IgD-negative memory B cell (primary cell): ENCODE measurements around the gene EBF3. TPM values are rescaled to one million over a fixed set of nuclear protein-coding genes. Genes with fewer than 3 reads are reported as not detected.

Source experiments
- H3K27ac Mint-ChIP-seq, 3 donors: one replicate each; pipeline ENCODE4 v1.8.0; 2020 to 2022; ENCODE audit warnings: mild to moderate bottlenecking in 3 of 3, mixed read lengths in 3 of 3, moderate library complexity in 1 of 3
- H3K27me3 Mint-ChIP-seq: one replicate; pipeline ENCODE4 v1.8.0; 2021; ENCODE audit warnings: mixed read lengths
- H3K36me3 Mint-ChIP-seq: one replicate; pipeline ENCODE4 v1.8.0; 2020; ENCODE audit warnings: mild to moderate bottlenecking, mixed read lengths
- H3K4me1 Mint-ChIP-seq, 3 donors: one replicate each; pipeline ENCODE4 v1.8.0; 2020 to 2022; ENCODE audit warnings: mixed read lengths in 3 of 3, mild to moderate bottlenecking in 1 of 3
- H3K4me3 Mint-ChIP-seq, 4 donors: one replicate each; pipeline ENCODE4 v1.8.0; 2020 to 2022; ENCODE audit warnings: mild to moderate bottlenecking in 4 of 4, mixed read lengths in 4 of 4, moderate library complexity in 3 of 4
- H3K9me3 Mint-ChIP-seq, 3 donors: one replicate each; pipeline ENCODE4 v1.8.0; 2020 to 2021; ENCODE audit warnings: mixed read lengths in 3 of 3, mild to moderate bottlenecking in 1 of 3
- polyA plus RNA-seq: library from polyadenylated mRNA; unstranded; fragments of 300-500 nt; fragmentation: Illumina TruSeq; gene quantifications from one replicate; pipeline ENCODE4 v1.2.3, GENCODE V29; 2021

EBF3 gene
- polyA plus RNA-seq, 1 donor from 2014 or later = not detected

DNA sequence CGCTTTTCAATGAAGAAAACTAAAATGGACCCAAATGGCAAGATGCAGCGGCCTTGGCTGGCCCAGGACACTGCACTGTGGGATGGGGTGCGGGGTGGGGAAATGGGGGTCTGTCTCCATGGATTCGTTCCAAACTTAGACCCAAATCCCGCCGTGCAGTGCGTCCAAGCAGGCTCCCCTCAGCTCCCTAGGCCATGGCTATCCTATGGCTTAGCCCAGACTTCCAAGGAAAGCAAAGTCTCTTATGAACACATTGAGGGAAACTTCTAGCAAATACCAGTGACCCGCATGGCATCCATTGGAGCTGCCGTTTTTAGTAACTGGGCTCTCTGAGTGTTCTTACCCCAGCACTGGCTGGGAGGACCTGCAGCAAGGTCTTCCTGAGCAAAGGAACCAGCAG, 122.5 kb downstream of the EBF3 start:
- Mint-ChIP-seq H3K27me3 (no peaks in the 10 kb centered on the region), H3K4me1 (no peaks in the 10 kb centered on the region), H3K36me3 (peaks cover 1% of the 10 kb centered on the region), H3K27ac (no peak overlapping the region), H3K4me3 (no peak overlapping the region), H3K9me3 (no peaks in the 10 kb centered on the region)

DNA sequence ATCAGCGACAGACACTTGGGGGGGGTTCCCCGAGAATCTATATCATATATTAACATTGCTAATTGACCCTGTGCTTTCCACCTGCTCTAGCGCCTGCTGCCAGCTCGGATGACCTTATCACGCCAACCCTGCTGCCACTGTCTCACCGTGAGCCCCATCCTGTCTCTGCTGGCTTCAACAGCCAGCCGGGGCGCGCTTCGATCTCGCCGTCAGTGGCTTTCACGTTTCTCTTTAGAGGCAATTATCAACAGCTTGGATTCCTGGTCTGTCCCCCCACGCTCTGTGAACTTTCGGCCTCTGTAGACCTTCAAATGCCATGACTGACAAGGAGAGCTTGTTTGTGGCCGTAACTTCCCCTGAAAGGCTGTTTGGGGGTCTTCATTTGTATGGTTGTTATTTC, 123.0 kb downstream of the EBF3 start:
- no peaks in the 10 kb centered on the region for H3K27me3 Mint-ChIP-seq
- no peaks in the 10 kb centered on the region for H3K4me1 Mint-ChIP-seq
- H3K4me3 Mint-ChIP-seq = no peak overlapping the region
- no peaks in the 10 kb centered on the region for H3K9me3 Mint-ChIP-seq
- H3K27ac Mint-ChIP-seq = no peak overlapping the region
- H3K36me3 Mint-ChIP-seq = peaks cover 1% of the 10 kb centered on the region

DNA sequence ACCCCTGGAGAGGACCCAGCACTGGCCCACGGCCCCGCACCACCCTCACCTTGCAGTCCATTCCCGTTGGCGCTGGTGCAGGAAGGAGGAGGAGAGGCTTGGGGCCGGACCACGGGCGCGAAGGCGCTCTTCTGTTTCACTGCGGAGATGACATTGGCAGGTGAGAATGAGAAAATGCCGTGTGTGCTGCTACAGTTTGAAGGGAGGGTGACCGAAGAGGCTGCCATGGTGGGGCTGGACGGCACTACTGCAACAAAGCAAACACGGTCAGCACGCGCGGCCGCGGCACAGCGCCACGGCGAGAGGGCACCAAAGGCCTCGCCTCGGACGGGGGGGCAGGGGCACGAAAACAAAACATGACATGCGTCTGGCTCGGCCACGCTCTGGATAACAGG, 123.9 kb downstream of the EBF3 start:
- Mint-ChIP-seq H3K27me3 (no peaks in the 10 kb centered on the region), H3K4me1 (no peaks in the 10 kb centered on the region), H3K9me3 (no peaks in the 10 kb centered on the region), H3K4me3 (no peak overlapping the region), H3K27ac (no peak overlapping the region), H3K36me3 (peaks cover 1% of the 10 kb centered on the region)

DNA sequence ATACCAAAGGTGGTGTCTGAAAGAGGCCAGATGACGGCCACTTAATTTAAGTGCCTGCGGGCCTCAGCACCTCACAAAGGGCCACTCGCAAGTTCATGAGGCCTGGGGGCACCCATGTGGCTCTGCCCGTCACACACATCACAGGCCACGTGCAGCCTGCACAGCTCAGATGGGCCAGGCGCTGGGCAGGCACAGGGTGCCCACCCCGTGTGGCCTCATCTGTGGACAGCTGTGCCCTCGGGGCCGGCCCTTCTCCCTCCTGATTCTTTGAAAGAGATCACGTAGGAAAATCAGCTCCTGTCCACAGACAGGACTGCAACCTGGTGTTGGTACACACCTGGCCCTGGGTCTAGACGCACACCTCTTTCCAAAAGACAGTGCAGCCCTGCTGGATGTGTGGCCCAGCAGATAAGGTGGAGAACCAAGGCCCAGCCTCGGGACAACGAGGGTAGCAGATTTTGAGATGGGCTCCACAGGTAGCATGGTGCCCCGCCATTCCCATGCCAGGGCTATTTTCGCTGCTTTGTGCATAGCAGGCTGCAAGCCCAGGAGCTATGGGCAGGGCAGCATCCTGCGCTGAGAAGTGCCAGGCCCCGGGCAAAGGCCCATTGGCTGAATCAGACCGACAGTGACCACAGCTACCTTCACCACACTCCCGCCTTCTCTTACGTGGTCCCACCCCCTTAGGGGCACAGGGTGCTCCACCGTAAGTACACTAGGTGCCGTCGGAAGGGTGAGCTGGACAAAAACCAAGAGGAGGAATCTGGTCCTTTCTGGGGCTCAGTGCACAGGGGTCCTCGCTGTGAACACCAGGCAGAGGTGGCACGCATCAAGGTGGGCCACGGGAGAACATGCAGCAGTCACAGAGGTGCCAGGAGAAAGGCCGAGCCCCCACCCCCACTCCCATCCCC, 124.5 kb downstream of the EBF3 start:
- Mint-ChIP-seq H3K4me1 (no peaks in the 10 kb centered on the region), H3K4me3 (no peak overlapping the region), H3K27ac (no peak overlapping the region), H3K36me3 (peaks cover 1% of the 10 kb centered on the region), H3K9me3 (no peaks in the 10 kb centered on the region), H3K27me3 (no peaks in the 10 kb centered on the region)

DNA sequence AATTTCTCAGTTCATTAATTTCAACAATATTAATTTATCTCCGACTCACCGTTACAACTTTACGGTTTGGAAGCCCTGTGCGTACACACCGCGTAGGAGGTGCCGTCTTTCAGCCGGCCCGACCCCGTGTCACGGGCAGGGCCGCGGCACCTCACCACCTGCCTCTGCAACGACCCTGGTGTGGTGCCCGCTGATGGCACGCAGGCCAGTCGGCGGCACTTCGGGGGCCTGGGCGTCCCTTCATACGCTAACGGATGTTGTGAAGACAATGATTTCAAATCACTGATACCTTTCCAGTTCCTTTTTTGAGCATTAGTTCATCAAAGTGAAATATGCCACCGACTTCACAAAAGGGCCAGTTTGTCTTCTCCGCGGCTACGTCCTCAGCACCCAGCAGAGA, 125.3 kb downstream of the EBF3 start:
- Mint-ChIP-seq H3K27ac (no peak overlapping the region), H3K4me1 (no peaks in the 10 kb centered on the region), H3K4me3 (no peak overlapping the region), H3K36me3 (peaks cover 1% of the 10 kb centered on the region), H3K27me3 (no peaks in the 10 kb centered on the region), H3K9me3 (no peaks in the 10 kb centered on the region)

DNA sequence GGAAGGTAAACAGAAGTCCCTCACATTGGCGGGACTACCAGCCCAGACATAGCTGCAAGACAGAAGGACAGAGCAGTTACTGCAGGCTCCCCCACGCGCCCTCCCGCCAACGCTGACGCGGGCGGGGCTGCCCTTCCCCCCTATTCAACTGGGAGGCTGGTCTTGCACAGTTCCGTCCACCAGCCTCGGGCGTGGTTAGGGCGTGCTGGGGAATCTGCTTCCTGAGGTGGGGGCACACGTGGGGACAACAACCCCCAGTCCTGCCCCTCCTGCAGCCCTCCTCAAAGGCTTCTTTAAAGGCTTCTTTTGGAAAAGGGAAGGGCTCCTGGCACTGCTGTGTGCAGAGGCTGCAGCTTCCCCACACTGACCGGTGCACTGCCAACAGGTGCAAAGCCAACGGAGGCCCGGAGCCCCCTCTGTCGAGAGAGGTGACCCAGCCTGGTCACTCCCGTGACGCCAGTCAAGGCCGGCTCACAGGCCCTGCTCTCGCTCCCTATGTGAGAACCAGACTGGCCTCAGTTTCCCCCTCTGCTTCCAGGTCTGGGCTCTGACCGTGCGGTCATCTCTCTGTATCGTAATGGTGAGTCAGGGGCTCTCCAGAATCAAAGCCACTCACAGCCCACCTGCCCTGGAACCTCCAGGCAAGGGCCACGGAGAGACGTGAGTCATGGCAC, 126.0 kb downstream of the EBF3 start:
- Mint-ChIP-seq H3K27me3 (no peaks in the 10 kb centered on the region), H3K9me3 (no peaks in the 10 kb centered on the region), H3K4me1 (no peaks in the 10 kb centered on the region), H3K36me3 (peaks cover 1% of the 10 kb centered on the region), H3K4me3 (no peak overlapping the region), H3K27ac (no peak overlapping the region)

DNA sequence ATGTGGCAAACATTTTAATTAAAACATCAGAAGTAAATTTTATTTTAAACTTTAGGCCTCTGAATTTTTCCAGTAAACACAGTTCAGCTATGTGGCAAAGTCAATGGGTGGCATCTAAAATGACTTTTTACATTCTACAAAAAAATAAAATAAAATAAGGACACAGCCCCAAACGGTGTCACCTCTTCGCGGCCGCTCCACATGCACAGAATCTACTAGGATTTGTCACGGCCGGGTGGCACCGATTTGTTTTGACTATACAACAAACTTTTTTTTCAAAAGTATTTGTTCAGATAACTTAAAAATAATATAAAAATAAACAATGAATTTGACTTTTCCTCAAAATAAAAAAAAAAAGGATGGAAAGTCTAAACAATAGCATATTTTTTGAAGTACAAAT, 127.8 kb downstream of the EBF3 start:
- Mint-ChIP-seq H3K4me1 (no peaks in the 10 kb centered on the region), H3K4me3 (no peak overlapping the region), H3K27me3 (no peaks in the 10 kb centered on the region), H3K27ac (no peak overlapping the region), H3K36me3 (no peaks in the 10 kb centered on the region), H3K9me3 (no peaks in the 10 kb centered on the region)

DNA sequence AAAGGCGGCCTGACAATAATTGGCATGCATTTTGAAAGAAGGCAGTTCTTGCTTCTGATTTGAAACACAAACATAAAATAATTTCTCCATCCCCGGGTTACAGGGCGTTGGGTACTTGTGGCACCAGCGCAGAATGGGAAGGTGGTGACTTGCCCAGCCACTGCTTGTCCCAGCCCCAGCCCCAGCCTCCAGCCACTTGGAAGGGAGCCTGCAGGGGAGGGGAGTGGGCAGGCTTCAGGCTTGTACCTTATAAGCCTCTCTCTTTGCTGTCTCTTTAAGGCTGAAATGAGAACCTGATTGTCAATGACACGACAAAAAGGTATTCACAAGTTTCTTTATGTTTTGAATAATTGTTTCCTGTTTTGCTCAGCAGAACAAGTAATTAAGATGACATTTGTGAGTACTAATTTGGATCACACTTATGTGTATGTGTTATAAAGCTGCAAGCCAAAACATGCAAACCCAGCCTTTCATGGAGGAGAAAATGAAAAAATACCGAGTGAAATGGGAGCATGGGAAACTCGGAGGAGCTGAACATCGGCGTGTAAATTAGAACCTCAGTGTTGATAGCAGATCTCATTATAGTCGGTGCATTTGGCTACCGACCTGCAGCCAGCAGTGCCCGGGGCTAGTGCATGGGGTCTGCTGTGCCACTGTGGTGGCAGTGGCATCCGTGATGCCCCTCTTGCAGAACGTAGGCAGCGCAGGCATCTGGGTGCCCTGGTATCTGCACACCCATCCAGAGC, 129.9 kb downstream of the EBF3 start:
- Mint-ChIP-seq H3K4me3 (no peak overlapping the region), H3K27ac (no peak overlapping the region), H3K36me3 (no peaks in the 10 kb centered on the region), H3K4me1 (no peaks in the 10 kb centered on the region), H3K27me3 (no peaks in the 10 kb centered on the region), H3K9me3 (no peaks in the 10 kb centered on the region)

DNA sequence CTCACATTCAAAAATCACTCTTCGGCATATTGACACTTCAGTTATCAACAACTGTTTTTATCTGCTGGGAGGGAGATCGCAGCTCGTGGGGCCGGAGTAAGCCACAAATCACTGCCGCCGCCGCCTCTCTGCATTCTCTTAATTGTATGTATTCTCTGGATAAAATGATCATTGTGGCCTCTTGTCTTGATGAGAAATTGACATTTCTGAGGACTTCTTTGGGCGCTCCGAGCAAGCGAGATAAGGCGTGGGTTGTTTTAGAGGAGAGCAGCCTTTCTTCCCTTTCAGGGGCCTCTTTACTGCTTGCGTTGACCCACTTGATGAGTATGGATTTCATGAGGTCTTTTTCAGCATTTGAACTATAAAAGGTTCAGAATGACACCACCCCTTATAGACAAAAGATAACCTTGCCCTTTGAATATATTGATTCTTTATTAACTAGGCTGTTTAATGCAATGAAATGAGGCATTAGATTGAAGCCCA, 130.6 kb downstream of the EBF3 start:
- Mint-ChIP-seq H3K4me3 (no peak overlapping the region), H3K27ac (no peak overlapping the region), H3K36me3 (no peaks in the 10 kb centered on the region), H3K4me1 (no peaks in the 10 kb centered on the region), H3K27me3 (no peaks in the 10 kb centered on the region), H3K9me3 (no peaks in the 10 kb centered on the region)

DNA sequence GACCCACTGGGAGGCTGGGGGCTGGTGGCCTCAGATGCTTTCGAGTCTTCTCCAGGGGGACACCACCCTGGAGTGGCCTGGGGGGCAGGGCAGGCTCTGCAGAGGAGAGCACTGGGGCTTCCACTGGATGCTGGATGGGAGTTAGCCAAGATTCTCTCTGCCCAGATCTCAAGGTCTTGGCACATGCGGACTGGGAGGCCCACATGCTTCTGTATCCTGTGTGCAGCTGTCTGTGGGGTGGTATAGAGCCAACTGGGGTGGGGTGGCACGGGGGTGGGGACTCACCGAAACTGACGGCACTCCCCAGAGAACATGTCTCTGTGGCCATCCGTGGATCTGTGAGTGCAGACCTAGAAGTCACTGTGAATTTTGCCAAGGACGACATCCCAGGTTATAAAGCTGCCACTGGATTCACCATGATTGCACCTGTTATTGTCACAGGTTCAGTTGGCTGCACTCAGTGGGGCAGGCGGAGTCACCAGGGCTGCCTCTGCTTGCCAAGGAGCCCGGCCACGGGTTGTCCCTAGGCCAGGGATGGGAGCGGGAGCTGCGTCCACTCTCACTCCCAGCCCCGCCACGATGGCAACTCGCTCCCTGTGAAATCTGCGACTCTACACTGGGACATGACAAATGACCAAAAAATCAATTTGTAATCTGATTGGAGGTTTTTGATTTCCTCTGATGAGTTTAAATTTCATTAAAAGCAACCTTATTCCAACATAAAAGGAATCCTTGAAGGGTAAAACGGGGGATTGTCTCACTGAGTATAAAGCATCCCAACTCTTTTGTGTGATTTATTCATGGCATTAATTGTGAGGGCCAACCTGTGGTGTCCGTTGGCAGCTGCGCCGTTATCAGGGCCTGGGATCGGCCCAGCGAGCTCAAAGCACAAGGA, 131.3 kb downstream of the EBF3 start:
- Mint-ChIP-seq H3K4me3 (no peak overlapping the region), H3K36me3 (no peaks in the 10 kb centered on the region), H3K27me3 (no peaks in the 10 kb centered on the region), H3K27ac (no peak overlapping the region), H3K4me1 (no peaks in the 10 kb centered on the region), H3K9me3 (no peaks in the 10 kb centered on the region)

DNA sequence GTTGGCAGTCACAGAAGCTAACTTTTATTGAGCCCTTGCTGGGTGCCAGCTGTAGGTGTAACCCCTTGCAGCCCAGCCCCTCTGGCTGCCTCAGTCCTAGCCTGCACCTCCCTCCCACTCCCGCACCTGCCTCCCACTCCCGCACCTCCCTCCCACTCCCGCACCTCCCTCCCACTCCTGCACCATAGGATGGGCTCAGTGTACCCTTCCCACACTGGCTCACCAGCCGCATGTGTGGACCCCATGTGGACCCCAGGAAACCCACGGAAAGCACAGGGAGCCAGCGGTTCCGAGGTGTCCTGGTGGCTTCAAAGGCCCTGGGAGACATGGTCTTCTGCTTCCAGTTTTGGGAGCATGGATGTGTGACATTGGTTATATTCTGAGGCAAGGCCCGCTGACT, 132.9 kb downstream of the EBF3 start:
- no peaks in the 10 kb centered on the region for H3K27me3 Mint-ChIP-seq
- H3K4me3 Mint-ChIP-seq = no peak overlapping the region
- no peaks in the 10 kb centered on the region for H3K4me1 Mint-ChIP-seq
- peak overlapping the region in 1 of 3 donors; percentile 59 for H3K27ac Mint-ChIP-seq
- H3K36me3 Mint-ChIP-seq = no peaks in the 10 kb centered on the region
- H3K9me3 Mint-ChIP-seq = no peaks in the 10 kb centered on the region

DNA sequence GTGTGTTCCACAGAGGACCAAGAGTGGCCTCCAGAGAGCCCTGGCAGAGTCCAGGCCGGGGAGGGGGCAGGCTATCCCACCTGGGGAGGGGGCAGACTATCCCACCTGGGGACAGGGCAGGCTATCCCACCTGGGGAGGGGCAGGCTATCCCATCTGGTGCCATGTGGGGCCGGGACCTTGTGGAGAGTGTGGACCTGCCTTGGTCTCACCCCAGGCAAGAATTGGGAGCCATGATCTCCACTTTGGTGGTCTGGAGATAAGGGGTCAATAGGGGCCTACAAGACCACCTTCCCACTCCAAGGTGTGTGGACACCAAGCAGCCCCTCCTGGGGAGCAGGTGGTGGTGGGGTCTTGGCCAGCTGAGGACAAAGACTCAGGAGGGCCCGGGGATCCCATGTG, 138.2 kb downstream of the EBF3 start:
- Mint-ChIP-seq H3K4me1 (no peaks in the 10 kb centered on the region), H3K27me3 (no peaks in the 10 kb centered on the region), H3K36me3 (peaks cover 2% of the 10 kb centered on the region), H3K9me3 (no peaks in the 10 kb centered on the region), H3K4me3 (no peak overlapping the region), H3K27ac (no peak overlapping the region)

DNA sequence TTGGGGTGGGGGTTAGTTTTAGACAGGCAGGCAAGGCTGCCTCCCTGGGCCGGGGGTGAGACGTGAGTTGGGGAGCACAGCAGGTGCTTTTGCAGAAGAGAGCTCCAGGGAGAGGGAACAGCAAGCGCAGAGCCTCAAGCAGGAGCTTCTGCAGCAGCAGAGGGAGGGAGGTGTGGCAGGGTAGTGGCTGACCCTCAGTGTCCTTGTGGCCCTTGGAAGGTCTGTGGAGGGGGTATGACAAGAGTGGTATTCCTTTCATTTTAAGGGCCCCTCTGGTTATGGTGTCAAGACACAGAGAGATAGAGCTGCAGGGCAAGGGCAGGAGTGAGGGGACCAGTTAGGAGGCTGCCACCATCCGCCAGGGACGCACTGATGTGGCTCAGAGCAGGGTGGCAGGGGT, 138.9 kb downstream of the EBF3 start:
- H3K4me3 Mint-ChIP-seq = no peak overlapping the region
- no peaks in the 10 kb centered on the region for H3K27me3 Mint-ChIP-seq
- H3K9me3 Mint-ChIP-seq = no peaks in the 10 kb centered on the region
- H3K4me1 Mint-ChIP-seq = no peaks in the 10 kb centered on the region
- H3K36me3 Mint-ChIP-seq = peaks cover 2% of the 10 kb centered on the region
- no peak overlapping the region for H3K27ac Mint-ChIP-seq

DNA sequence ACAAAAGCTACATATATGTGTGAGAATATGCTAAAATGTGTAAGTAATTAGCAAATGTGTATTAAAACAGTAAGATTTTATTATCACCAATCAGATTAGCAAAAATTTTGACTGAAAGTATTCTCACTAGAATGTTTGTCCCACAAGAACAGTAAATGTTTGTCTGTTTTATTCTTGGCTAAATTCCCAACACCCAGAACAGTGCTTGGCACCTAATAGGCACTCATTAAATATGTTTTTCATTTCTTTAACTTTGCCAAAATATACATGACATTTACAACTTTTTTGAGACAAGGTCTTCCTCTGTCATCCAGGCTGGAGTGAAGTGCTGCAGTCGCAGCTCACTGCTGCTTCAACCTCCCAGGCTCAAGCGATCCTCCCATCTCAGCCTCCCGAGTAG, 143.6 kb downstream of the EBF3 start:
- H3K4me1 Mint-ChIP-seq = no peaks in the 10 kb centered on the region
- no peak overlapping the region for H3K4me3 Mint-ChIP-seq
- peaks cover 2% of the 10 kb centered on the region for H3K27me3 Mint-ChIP-seq
- H3K27ac Mint-ChIP-seq = no peak overlapping the region
- H3K36me3 Mint-ChIP-seq = peaks cover 2% of the 10 kb centered on the region
- peaks cover 0 to 18% (median 0%) of the 10 kb centered on the region in 3 donors for H3K9me3 Mint-ChIP-seq
